AG04450 (cell line): ENCODE measurements around the gene CFAP47. TPM values are rescaled to one million over a fixed set of nuclear protein-coding genes. Genes with fewer than 3 reads are reported as not detected.

ENCODE experiments used
- CTCF ChIA-PET: fragments of 300-600, 350-600 bp; formaldehyde crosslinking; extraction: SDS; loops from one replicate; lab custom pipeline; 2022; ENCODE audit warnings: antibody characterized with exemption, inconsistent platforms; lab: Charles Lee
- POLR2A ChIA-PET: fragments of 350-600 bp; formaldehyde crosslinking; extraction: SDS; loops from one replicate; lab custom pipeline; 2021; ENCODE audit warnings: antibody characterized with exemption, inconsistent platforms; lab: Yijun Ruan, JAX
- DNase-seq: peaks from one replicate; pipeline ENCODE4 v3.0.0-alpha.2; 2011; ENCODE audit warnings: low read depth, low spot score
- H3K27ac ChIP-seq: one replicate; pipeline ENCODE4 v1.5.1; 2012; ENCODE audit warnings: low read depth, low read length, control low read depth
- H3K27me3 ChIP-seq: one replicate; pipeline ENCODE4 v1.6.0; 2012; ENCODE audit warnings: low read length; ENCODE audit not compliant: control insufficient read depth, insufficient read depth
- H3K4me3 ChIP-seq: 2 replicates; pipeline ENCODE4 v1.5.1; 2011; ENCODE audit warnings: mild to moderate bottlenecking, low read depth, low read length, control low read depth
- H3K9me3 ChIP-seq: 2 replicates; pipeline ENCODE4 v1.5.1; 2012; ENCODE audit warnings: low read length; ENCODE audit not compliant: control insufficient read depth, insufficient read depth
- polyA plus RNA-seq: library from polyadenylated mRNA; depleted of rRNA; stranded (reverse); fragments of >200 nt; gene quantifications from 2 replicates; pipeline ENCODE4 v1.2.3, GENCODE V29; 2011
- TF ChIP-seq, protein P1 (sequence below): IDR thresholded peaks from 2 replicates; pipeline ENCODE4 v1.5.1; 2011; ENCODE audit warnings: low read depth, low read length, control low read depth, inconsistent platforms

The CFAP47 gene
- polyA plus RNA-seq, 1 experiment: not detected

- Histone ChIP-seq H3K9me3 (no peaks in the 10 kb centered on the region), H3K4me3 (no peak overlapping the region), H3K27ac (no peak overlapping the region), H3K27me3 (no peaks in the 10 kb centered on the region)
- TF ChIP-seq, protein P1, sequence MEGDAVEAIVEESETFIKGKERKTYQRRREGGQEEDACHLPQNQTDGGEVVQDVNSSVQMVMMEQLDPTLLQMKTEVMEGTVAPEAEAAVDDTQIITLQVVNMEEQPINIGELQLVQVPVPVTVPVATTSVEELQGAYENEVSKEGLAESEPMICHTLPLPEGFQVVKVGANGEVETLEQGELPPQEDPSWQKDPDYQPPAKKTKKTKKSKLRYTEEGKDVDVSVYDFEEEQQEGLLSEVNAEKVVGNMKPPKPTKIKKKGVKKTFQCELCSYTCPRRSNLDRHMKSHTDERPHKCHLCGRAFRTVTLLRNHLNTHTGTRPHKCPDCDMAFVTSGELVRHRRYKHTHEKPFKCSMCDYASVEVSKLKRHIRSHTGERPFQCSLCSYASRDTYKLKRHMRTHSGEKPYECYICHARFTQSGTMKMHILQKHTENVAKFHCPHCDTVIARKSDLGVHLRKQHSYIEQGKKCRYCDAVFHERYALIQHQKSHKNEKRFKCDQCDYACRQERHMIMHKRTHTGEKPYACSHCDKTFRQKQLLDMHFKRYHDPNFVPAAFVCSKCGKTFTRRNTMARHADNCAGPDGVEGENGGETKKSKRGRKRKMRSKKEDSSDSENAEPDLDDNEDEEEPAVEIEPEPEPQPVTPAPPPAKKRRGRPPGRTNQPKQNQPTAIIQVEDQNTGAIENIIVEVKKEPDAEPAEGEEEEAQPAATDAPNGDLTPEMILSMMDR: no peak
- POLR2A ChIA-PET: no interaction called here
- CTCF ChIA-PET: no interaction called here
- DNase-seq: no peak
Observed at GRCh38 chrX:36241397-36241796, 321.9 kb downstream of the CFAP47 start.

DNA sequence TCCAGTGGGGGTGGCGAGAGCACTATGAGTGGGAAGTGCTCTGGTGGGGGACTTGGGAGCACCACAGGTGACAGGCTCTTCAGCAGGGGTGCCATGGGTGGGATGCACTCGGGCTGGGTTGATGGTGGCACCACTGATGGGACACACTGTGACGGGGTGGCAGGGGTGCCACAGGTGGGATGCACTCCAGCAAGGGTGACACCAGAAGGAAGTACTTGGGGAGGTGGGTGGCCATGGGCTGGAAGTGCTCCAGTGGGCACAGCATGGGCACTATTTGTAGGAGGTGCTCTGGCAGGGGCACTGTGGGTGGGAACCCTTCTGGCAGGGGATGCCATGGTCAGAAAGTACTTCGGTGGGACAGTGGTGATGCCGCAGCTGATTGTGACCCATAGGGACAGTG lies 346.6 kb downstream of the CFAP47 start:
- ChIA-PET POLR2A (no interaction called here), CTCF (no interaction called here)
- no peak for DNase-seq
- Histone ChIP-seq H3K9me3 (peaks cover 7% of the 10 kb centered on the region), H3K4me3 (no peak overlapping the region), H3K27me3 (no peaks in the 10 kb centered on the region), H3K27ac (no peak overlapping the region)
- TF ChIP-seq, protein P1: no peak

- ChIA-PET CTCF (no interaction called here), POLR2A (no interaction called here)
- Histone ChIP-seq H3K27ac (no peak overlapping the region), H3K4me3 (no peak overlapping the region), H3K9me3 (no peaks in the 10 kb centered on the region), H3K27me3 (no peaks in the 10 kb centered on the region)
- no peak for DNase-seq
- TF ChIP-seq, protein P1: no peak
Observed at GRCh38 chrX:36310136-36310535, 390.6 kb downstream of the CFAP47 start.

- ChIA-PET CTCF (no interaction called here), POLR2A (no interaction called here)
- no peak overlapping the region for H3K27ac ChIP-seq
- H3K9me3 ChIP-seq: no peaks in the 10 kb centered on the region
- no peak for DNase-seq
- H3K4me3 ChIP-seq: no peak overlapping the region
- TF ChIP-seq, protein P1: no peak
- H3K27me3 ChIP-seq: no peaks in the 10 kb centered on the region
Observed at GRCh38 chrX:36314303-36314702, 394.8 kb downstream of the CFAP47 start.

DNA sequence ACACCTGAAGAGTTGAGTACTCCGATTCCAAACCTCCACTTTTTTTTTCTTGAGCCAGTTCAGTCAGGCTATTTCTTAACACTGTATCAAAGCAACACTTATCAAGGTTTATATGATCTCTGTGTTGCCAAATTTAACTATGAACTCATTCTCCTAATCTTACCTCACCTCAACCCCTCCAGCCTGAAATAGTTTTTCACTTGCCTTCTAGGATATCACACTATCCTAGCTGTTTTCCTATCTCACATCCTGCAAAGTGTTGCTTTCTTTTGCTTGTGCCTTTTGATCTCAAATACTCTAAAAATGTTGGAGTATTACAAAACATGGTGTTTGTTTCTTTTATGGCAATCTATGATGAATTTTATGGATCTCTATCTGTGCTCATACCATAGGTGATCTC lies 415.0 kb downstream of the CFAP47 start:
- TF ChIP-seq, protein P1: no peak
- DNase-seq: no peak
- POLR2A ChIA-PET: no interaction called here
- Histone ChIP-seq H3K9me3 (no peaks in the 10 kb centered on the region), H3K27me3 (no peaks in the 10 kb centered on the region), H3K27ac (no peak overlapping the region), H3K4me3 (no peak overlapping the region)
- CTCF ChIA-PET: no interaction called here
